IMR-90 (cell line): Measurements from ENCODE around the gene PAK4. TPM values are rescaled to one million over a fixed set of nuclear protein-coding genes. Genes with fewer than 3 reads are reported as not detected.

Source experiments
- ATAC-seq: fragments of 200-7000 bp; cut with Tn5 transposase; 2 replicates; pipeline ENCODE4 v1.9.1; 2020; ENCODE audit warnings: low read depth, mild to moderate bottlenecking, moderate library complexity
- BruUV-seq: library from RNA; stranded (reverse); fragments of 400-500 nt; replicated peaks from 2 replicates; lab custom pipeline; 2021; lab: Mats Ljungman, UMichigan
- CTCF ChIA-PET: fragments of 300-600 bp; formaldehyde crosslinking; extraction: SDS; loops from one replicate; lab custom pipeline; 2021; ENCODE audit warnings: antibody characterized with exemption; lab: Yijun Ruan, JAX
- POLR2A ChIA-PET: fragments of 300-600 bp; sonication (Branson Sonifier 250); formaldehyde crosslinking; loops from one replicate; lab custom pipeline; 2022; ENCODE audit warnings: antibody characterized with exemption; ENCODE audit not compliant: unreplicated experiment; lab: Charles Lee
- DNase-seq: peaks from one replicate; pipeline ENCODE4 v3.0.0; 2013
- H2AFZ ChIP-seq: replicated peaks from 2 replicates; pipeline ENCODE3; 2013; ENCODE audit warnings: low read length, mild to moderate bottlenecking; ENCODE audit not compliant: poor library complexity
- H2AK5ac ChIP-seq: 2 replicates; pipeline ENCODE4 v1.6.1; 2013; ENCODE audit warnings: low read depth, low read length, inconsistent platforms
- H2AK9ac ChIP-seq: replicated peaks from 2 replicates; pipeline ENCODE3; 2013; ENCODE audit warnings: mild to moderate bottlenecking, low read depth, low read length, moderate library complexity; ENCODE audit not compliant: poor library complexity
- H2BK120ac ChIP-seq: 2 replicates; pipeline ENCODE4 v1.6.1; 2013; ENCODE audit warnings: low read depth, low read length, inconsistent platforms
- H2BK15ac ChIP-seq: 3 replicates; pipeline ENCODE4 v1.6.1; 2013; ENCODE audit warnings: low read depth, low read length, inconsistent platforms
- H2BK20ac ChIP-seq: 2 replicates; pipeline ENCODE4 v1.6.1; 2013; ENCODE audit warnings: low read depth, mild to moderate bottlenecking, inconsistent platforms, low read length, moderate library complexity
- H2BK5ac ChIP-seq: 2 replicates; pipeline ENCODE4 v1.6.1; 2013; ENCODE audit warnings: mild to moderate bottlenecking, low read depth, low read length, inconsistent platforms; ENCODE audit not compliant: poor library complexity, severe bottlenecking
- H3K14ac ChIP-seq: replicated peaks from 2 replicates; pipeline ENCODE4 v1.6.1; 2013; ENCODE audit warnings: low read depth, low read length, inconsistent platforms
- H3K18ac ChIP-seq: 2 replicates; pipeline ENCODE4 v1.6.1; 2013; ENCODE audit warnings: low read depth, low read length, control low read depth
- H3K23ac ChIP-seq: 2 replicates; pipeline ENCODE4 v1.6.1; 2013; ENCODE audit warnings: low read depth, low read length, inconsistent platforms
- H3K27ac ChIP-seq: 2 replicates; pipeline ENCODE4 v1.5.1; 2013; ENCODE audit warnings: mild to moderate bottlenecking, control low read depth, low read length; ENCODE audit not compliant: insufficient read depth
- H3K27me3 ChIP-seq: 2 replicates; pipeline ENCODE4 v1.6.1; 2013; ENCODE audit warnings: low read length; ENCODE audit not compliant: control insufficient read depth, insufficient read depth
- H3K36me3 ChIP-seq: 2 replicates; pipeline ENCODE4 v1.6.1; 2013; ENCODE audit warnings: low read length, mixed read lengths; ENCODE audit not compliant: control insufficient read depth, insufficient read depth
- H3K4ac ChIP-seq: 2 replicates; pipeline ENCODE4 v1.6.1; 2013; ENCODE audit warnings: low read depth, low read length, inconsistent platforms
- H3K4me1 ChIP-seq: 2 replicates; pipeline ENCODE4 v1.6.1; 2013; ENCODE audit warnings: low read length, mixed read lengths; ENCODE audit not compliant: control insufficient read depth, insufficient read depth
- H3K4me2 ChIP-seq: 2 replicates; pipeline ENCODE4 v1.6.1; 2013; ENCODE audit warnings: low read depth, mild to moderate bottlenecking, control low read depth, low read length, moderate library complexity
- H3K4me3 ChIP-seq: 2 replicates; pipeline ENCODE4 v1.5.1; 2013; ENCODE audit warnings: low read depth, mild to moderate bottlenecking, control low read depth, low read length, moderate library complexity; ENCODE audit not compliant: insufficient read depth
- H3K56ac ChIP-seq: 2 replicates; pipeline ENCODE4 v1.6.1; 2013; ENCODE audit warnings: low read length, inconsistent platforms; ENCODE audit not compliant: insufficient read depth; ENCODE audit errors: extremely low read depth
- H3K79me1 ChIP-seq, 2 experiments: 2 replicates each; pipeline ENCODE4 v1.6.1; 2013; ENCODE audit warnings: low read length in 2 of 2, inconsistent platforms in 1 of 2, low read depth in 1 of 2
- H3K9ac ChIP-seq: 2 replicates; pipeline ENCODE4 v1.6.1; 2013; ENCODE audit warnings: low read depth, low read length, control low read depth
- H3K9me1 ChIP-seq: 2 replicates; pipeline ENCODE4 v1.6.1; 2013; ENCODE audit warnings: low read length, inconsistent platforms; ENCODE audit not compliant: insufficient read depth
- H3K9me3 ChIP-seq: 2 replicates; pipeline ENCODE4 v1.6.1; 2013; ENCODE audit warnings: low read length; ENCODE audit not compliant: control insufficient read depth, insufficient read depth
- H4K20me1 ChIP-seq: 2 replicates; pipeline ENCODE4 v1.6.1; 2013; ENCODE audit warnings: low read length, inconsistent platforms; ENCODE audit not compliant: insufficient read depth
- H4K5ac ChIP-seq: 2 replicates; pipeline ENCODE4 v1.6.1; 2013; ENCODE audit warnings: mild to moderate bottlenecking, low read depth, low read length, control low read depth
- H4K8ac ChIP-seq, 2 experiments: 2 replicates each; pipeline ENCODE4 v1.6.1; 2013; ENCODE audit warnings: low read depth in 2 of 2, low read length in 2 of 2, control low read depth in 1 of 2, inconsistent platforms in 1 of 2
- H4K91ac ChIP-seq: 2 replicates; pipeline ENCODE4 v1.6.1; 2013; ENCODE audit warnings: low read depth, low read length, inconsistent platforms; ENCODE audit not compliant: insufficient read depth
- MAFK ChIP-seq: IDR thresholded peaks from 2 replicates; pipeline ENCODE4 v1.6.1; 2012; ENCODE audit warnings: low read depth, low read length, improper control_type of control experiment
- RFX5 ChIP-seq: IDR thresholded peaks from 2 replicates; pipeline ENCODE4 v1.8.0; 2012; ENCODE audit warnings: low read depth, mild to moderate bottlenecking, low read length, moderate library complexity
- WGBS, 2 experiments: methylation state at CpG; one replicate each; pipeline versions ENCODE4 v1.1.5 to v1.1.7; 2013; ENCODE audit warnings: missing lambda C conversion rate in 2 of 2; ENCODE audit not compliant: insufficient read length in 1 of 2; ENCODE audit errors: extremely low coverage in 2 of 2; 5-methylcytosine and 5-hydroxymethylcytosine counted together
- dilution Hi-C: fragments of 300-500 bp; cut with HindIII; formaldehyde crosslinking; loops from one replicate; pipeline ENCODE4 v1.14.3; 2018; ENCODE audit warnings: low sequenced_read_pairs; ENCODE audit not compliant: unreplicated experiment
- in situ Hi-C: fragments of 300-500 bp; cut with MboI; formaldehyde crosslinking; loops from 3 replicates; pipeline ENCODE4 v1.14.3; 2019; ENCODE audit warnings: low sequenced_read_pairs, inconsistent platforms, mixed read lengths
- intact Hi-C: fragments of 100-400 bp; cut with micrococcal nuclease; formaldehyde crosslinking; loops from 2 replicates; pipeline ENCODE4 v1.10.0; 2022
- polyA plus RNA-seq, 3 experiments: library from polyadenylated mRNA; depleted of rRNA; stranded (reverse); fragments of >200 nt; gene quantifications; 2 replicates each; pipeline ENCODE4 v1.2.3, GENCODE V29; 2012; ENCODE audit warnings: low replicate concordance in 1 of 3
- total RNA-seq: library from RNA; depleted of rRNA; stranded (reverse); fragments of >200 nt; gene quantifications from 2 replicates; pipeline ENCODE4 v1.2.3, GENCODE V29; 2012
- TF ChIP-seq, protein P1 (sequence below): fragments of 150-350 bp; IDR thresholded peaks from 2 replicates; pipeline ENCODE4 v1.6.1; 2017; ENCODE audit warnings: mild to moderate bottlenecking, antibody characterized with exemption, low read length, low read depth

PAK4 gene
- total and polyA plus RNA-seq, 2 of the 4 experiments (the other 2 are of a cell fraction), result 2.0 to 27.2 TPM

DNA sequence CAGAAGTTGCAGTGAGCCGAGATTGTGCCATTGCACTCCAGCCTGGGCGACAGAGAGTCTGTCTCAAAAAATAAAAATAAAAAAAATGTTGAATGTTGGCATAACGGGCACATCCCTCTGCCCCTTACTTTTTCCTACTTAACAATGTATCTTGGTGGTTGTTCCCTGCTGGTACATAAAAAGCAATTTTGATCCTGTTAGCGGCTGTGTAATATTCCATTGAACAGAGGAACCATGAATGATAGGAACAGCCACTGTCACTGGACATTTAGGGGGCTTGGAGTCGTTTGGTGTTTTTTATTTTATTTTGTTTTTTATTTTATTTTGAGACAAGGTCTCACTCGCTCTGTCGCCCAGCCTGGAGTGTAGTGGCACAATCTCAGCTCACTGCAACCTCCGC is 60.8 kb downstream of the PAK4 start:
- Histone ChIP-seq H3K4me2 (no peak overlapping the region), H3K4me1 (no peaks in the 10 kb centered on the region), H2BK15ac (no peak overlapping the region), H2BK120ac (no peak overlapping the region), H3K27me3 (peaks cover 4% of the 10 kb centered on the region; the same call in 1 of the 2 replicates), H3K27ac (no peak overlapping the region), H3K9me3 (no peaks in the 10 kb centered on the region), H3K18ac (no peak overlapping the region), H3K4ac (no peak overlapping the region), H4K5ac (no peak overlapping the region), H3K9me1 (no peaks in the 10 kb centered on the region), H4K91ac (no peak overlapping the region), H4K20me1 (no peaks in the 10 kb centered on the region), H3K79me1 (no peaks in the 10 kb centered on the region), H2BK5ac (no peak overlapping the region), H4K8ac (no peak overlapping the region), H3K56ac (no peak overlapping the region), H2AK9ac (no peak overlapping the region), H3K9ac (no peak overlapping the region), H3K4me3 (no peak overlapping the region), H2AFZ (no peak overlapping the region), H3K14ac (no peak overlapping the region), H2BK20ac (no peak overlapping the region), H3K36me3 (no peaks in the 10 kb centered on the region), H3K23ac (no peak overlapping the region), H2AK5ac (no peak overlapping the region)
- no peak for ATAC-seq
- BruUV-seq, result no TSS peak
- POLR2A ChIA-PET, result no interaction called here
- dilution Hi-C loops, result no loop called here
- intact Hi-C loops, result loop anchor here (2.0 kb wide), 1 partner anchor 54 kb away; no protein-coding TSS in a partner anchor
- TF ChIP-seq RFX5 (no peak), MAFK (no peak)
- TF ChIP-seq, protein P1, sequence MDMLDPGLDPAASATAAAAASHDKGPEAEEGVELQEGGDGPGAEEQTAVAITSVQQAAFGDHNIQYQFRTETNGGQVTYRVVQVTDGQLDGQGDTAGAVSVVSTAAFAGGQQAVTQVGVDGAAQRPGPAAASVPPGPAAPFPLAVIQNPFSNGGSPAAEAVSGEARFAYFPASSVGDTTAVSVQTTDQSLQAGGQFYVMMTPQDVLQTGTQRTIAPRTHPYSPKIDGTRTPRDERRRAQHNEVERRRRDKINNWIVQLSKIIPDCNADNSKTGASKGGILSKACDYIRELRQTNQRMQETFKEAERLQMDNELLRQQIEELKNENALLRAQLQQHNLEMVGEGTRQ, result no peak
- CTCF ChIA-PET, result interaction anchor here (0.6 kb wide), 1 partner anchor 436 kb away, joined by 3 read pairs; no protein-coding TSS in a partner anchor
- no CpG with 5 or more reads among the region's 8 CpGs for whole genome bisulfite sequencing, 2 experiments
- no peak for DNase-seq
- in situ Hi-C loops, result loop anchor here (5.0 kb wide), 1 partner anchor 64 kb away; no protein-coding TSS in a partner anchor
